SK-N-MC (cell line): Measurements from ENCODE around the gene SETD4.

ENCODE experiments used
- DNase-seq: peaks from one replicate; pipeline ENCODE4 v3.0.0-alpha.2; 2011; ENCODE audit warnings: low read depth, low spot score
- H3K27ac ChIP-seq: fragments of 200-600 bp; sonication (generic); 2 replicates; pipeline ENCODE4 v1.5.1; 2016; ENCODE audit warnings: mixed run types
- H3K36me3 ChIP-seq: fragments of 200-600 bp; sonication (generic); 2 replicates; pipeline ENCODE4 v1.6.1; 2017; ENCODE audit warnings: antibody characterized with exemption, low read length, mixed read lengths; ENCODE audit not compliant: insufficient read depth
- H3K4me3 ChIP-seq: fragments of 200-600 bp; sonication (generic); 2 replicates; pipeline ENCODE4 v1.5.1; 2016
- H3K9ac ChIP-seq: fragments of 200-600 bp; sonication (generic); 2 replicates; pipeline ENCODE4 v1.8.0; 2017; ENCODE audit warnings: mixed run types, mixed read lengths; ENCODE audit not compliant: insufficient read length
- H3K9me3 ChIP-seq: fragments of 200-600 bp; sonication (generic); 2 replicates; pipeline ENCODE4 v1.6.1; 2017; ENCODE audit warnings: low read depth, mild to moderate bottlenecking, antibody characterized with exemption, low read length, moderate library complexity, mixed read lengths
- EZH2 ChIP-seq: fragments of 200-600 bp; sonication (generic); IDR thresholded peaks from one replicate; pipeline ENCODE4 v1.6.1; 2017; ENCODE audit warnings: antibody characterized with exemption
- FOXP2 ChIP-seq: optimal IDR thresholded peaks from 2 replicates; pipeline ENCODE3; 2011; ENCODE audit warnings: mild to moderate bottlenecking, moderate library complexity; ENCODE audit not compliant: insufficient read depth; ENCODE audit errors: extremely low read length, control extremely low read depth
- POLR2AphosphoS5 ChIP-seq: IDR thresholded peaks from 2 replicates; pipeline ENCODE4 v1.6.1; 2012; ENCODE audit warnings: mild to moderate bottlenecking, low read depth, low read length, borderline replicate concordance

Gene SETD4

GRCh38 chr21:36008505-36008904 lies 51.8 kb downstream of the SETD4 start:
- TF ChIP-seq FOXP2 (no peak), POLR2AphosphoS5 (no peak), EZH2 (no peak)
- Histone ChIP-seq H3K4me3 (no peak overlapping the region), H3K36me3 (no peaks in the 10 kb centered on the region), H3K27ac (no peak overlapping the region), H3K9ac (no peak overlapping the region), H3K9me3 (no peaks in the 10 kb centered on the region)
- DNase-seq, result no peak

GRCh38 chr21:36005879-36006400 lies 54.4 kb downstream of the SETD4 start:
- TF ChIP-seq FOXP2 (no peak), POLR2AphosphoS5 (no peak), EZH2 (no peak)
- no peaks in the 10 kb centered on the region for H3K36me3 ChIP-seq
- no peak overlapping the region for H3K9ac ChIP-seq
- no peak for DNase-seq
- no peaks in the 10 kb centered on the region; the same call in 1 of the 2 replicates for H3K9me3 ChIP-seq
- H3K4me3 ChIP-seq, result no peak overlapping the region
- H3K27ac ChIP-seq, result no peak overlapping the region

GRCh38 chr21:36005018-36005417 lies 55.3 kb downstream of the SETD4 start:
- H3K27ac ChIP-seq, result no peak overlapping the region
- TF ChIP-seq POLR2AphosphoS5 (no peak), FOXP2 (no peak), EZH2 (no peak)
- H3K9me3 ChIP-seq, result no peaks in the 10 kb centered on the region; the same call in 1 of the 2 replicates
- no peak overlapping the region; the same call in 1 of the 2 replicates for H3K4me3 ChIP-seq
- no peak for DNase-seq
- no peaks in the 10 kb centered on the region for H3K36me3 ChIP-seq
- H3K9ac ChIP-seq, result no peak overlapping the region

DNA sequence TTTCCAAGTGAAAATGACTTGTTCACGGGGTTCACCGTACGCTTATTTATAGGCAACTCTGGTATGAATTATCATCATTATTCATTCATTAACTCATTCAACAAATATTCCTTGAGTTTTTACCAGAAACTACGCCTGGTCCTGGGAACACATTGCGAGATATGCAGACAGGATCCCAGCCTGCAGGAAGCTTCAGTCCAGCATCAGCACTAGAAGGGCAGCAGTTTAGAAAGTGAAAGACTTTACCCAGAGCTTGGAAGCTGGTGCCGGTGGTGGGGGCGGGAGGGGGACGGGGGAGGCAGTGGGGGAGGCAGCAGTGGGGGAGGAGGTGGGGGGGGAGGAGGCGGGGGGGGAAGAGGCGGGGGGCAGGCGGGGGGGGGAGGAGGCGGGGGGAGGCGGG lies 55.9 kb downstream of the SETD4 start:
- no peak for TF ChIP-seq EZH2
- TF ChIP-seq POLR2AphosphoS5, result no peak
- TF ChIP-seq FOXP2, result no peak
- H3K27ac ChIP-seq, result no peak overlapping the region
- no peak overlapping the region for H3K9ac ChIP-seq

DNA sequence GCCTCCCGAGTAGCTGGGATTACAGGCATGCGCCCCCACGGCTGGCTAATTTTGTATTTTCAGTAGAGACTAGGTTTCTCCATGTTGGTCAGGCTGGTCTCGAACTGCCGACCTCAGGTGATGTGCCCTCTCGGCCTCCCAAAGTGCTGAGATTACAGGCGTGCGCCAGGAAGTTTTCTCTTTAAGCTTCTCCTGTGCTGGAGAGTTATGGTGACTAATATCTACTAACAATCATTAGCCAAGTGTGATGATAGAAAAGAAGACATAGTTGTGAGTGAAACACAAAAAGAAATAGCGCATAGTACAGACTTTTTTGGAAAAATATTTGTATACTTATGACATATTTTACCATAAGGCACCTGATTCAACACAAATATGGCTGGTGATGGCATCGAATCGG lies 56.5 kb downstream of the SETD4 start:
- H3K9me3 ChIP-seq, result no peaks in the 10 kb centered on the region; the same call in 1 of the 2 replicates
- H3K4me3 ChIP-seq, result no peak overlapping the region
- no peak for TF ChIP-seq POLR2AphosphoS5
- TF ChIP-seq FOXP2, result no peak
- TF ChIP-seq EZH2, result no peak
- H3K27ac ChIP-seq, result no peak overlapping the region
- DNase-seq, result no peak
- H3K36me3 ChIP-seq, result no peaks in the 10 kb centered on the region
- H3K9ac ChIP-seq, result no peak overlapping the region

More for the DNA sequence above, 55.9 kb downstream of the SETD4 start:
- H3K4me3 ChIP-seq, result no peak overlapping the region
- H3K36me3 ChIP-seq, result no peaks in the 10 kb centered on the region
- no peaks in the 10 kb centered on the region; the same call in 1 of the 2 replicates for H3K9me3 ChIP-seq
- DNase-seq, result no peak

GRCh38 chr21:35996217-35996616 lies 64.1 kb downstream of the SETD4 start:
- no peak overlapping the region for H3K9ac ChIP-seq
- TF ChIP-seq POLR2AphosphoS5, result no peak
- no peak for TF ChIP-seq EZH2
- no peak for TF ChIP-seq FOXP2
- no peak for DNase-seq
- no peak overlapping the region for H3K4me3 ChIP-seq
- H3K36me3 ChIP-seq, result no peaks in the 10 kb centered on the region
- H3K9me3 ChIP-seq, result no peaks in the 10 kb centered on the region
- H3K27ac ChIP-seq, result no peak overlapping the region

DNA sequence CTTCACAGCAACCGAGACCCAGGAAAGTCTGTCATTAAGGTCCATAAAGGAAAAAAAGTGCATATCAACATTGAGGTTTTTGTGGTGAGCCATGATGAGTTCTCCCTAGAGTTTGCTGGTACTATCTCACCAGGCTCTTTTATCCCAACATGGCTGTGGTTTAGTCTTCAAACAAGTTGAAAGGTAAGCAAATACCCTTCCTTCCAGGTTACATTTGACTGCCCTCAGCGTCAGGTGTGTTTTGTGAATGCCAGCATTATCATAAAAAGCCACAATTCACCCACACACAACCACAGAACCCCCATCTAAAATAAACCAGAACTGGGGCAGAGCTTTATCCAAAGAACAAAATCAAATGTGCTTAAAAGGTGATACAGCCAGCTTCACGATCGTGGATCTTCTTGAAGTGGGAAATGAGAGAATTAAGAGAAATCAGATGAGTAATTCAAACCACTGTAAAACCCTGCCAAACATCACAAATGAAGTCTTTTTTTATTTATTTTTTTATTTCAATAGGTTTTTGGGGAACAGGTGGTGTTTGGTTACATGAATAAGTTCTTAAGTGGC lies 64.7 kb downstream of the SETD4 start:
- TF ChIP-seq EZH2 (no peak), POLR2AphosphoS5 (no peak), FOXP2 (no peak)
- no peaks in the 10 kb centered on the region for H3K9me3 ChIP-seq
- no peak overlapping the region for H3K4me3 ChIP-seq
- no peak for DNase-seq
- H3K36me3 ChIP-seq, result no peaks in the 10 kb centered on the region
- H3K27ac ChIP-seq, result no peak overlapping the region
- no peak overlapping the region for H3K9ac ChIP-seq

DNA sequence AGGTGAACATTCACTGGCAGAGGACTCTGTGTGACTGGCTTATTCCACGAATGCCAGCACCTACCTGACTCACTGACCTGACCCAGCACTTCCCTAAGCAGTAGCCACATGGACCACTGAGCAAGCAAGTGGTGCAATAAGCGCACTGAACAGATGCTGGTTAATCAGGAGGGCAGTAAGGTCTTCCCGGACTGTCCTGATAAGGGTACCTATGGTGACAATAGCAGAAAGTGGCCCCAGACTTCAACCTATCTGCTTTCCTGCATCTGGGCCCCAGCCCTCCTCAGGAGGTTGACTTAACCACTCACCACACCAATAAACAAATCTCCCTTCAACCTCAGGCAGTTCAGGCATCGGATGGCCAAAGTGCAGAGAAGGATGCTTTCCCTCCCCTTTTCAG lies 65.7 kb downstream of the SETD4 start:
- H3K9ac ChIP-seq, result no peak overlapping the region
- no peak overlapping the region for H3K27ac ChIP-seq
- no peaks in the 10 kb centered on the region for H3K36me3 ChIP-seq
- no peaks in the 10 kb centered on the region for H3K9me3 ChIP-seq
- DNase-seq, result no peak
- TF ChIP-seq EZH2, result no peak
- no peak for TF ChIP-seq FOXP2
- no peak for TF ChIP-seq POLR2AphosphoS5
- no peak overlapping the region for H3K4me3 ChIP-seq
